HepG2 (cell line): Measurements from ENCODE around the gene CDCP2. TPM values are rescaled to one million over a fixed set of nuclear protein-coding genes. Genes with fewer than 3 reads are reported as not detected.

Experiments
- ARNT ChIP-seq: fragments of 450-650 bp; IDR thresholded peaks from 2 replicates; pipeline ENCODE4 v1.6.1; 2017
- ARNT2 ChIP-seq: sonication (generic); formaldehyde crosslinking; IDR thresholded peaks from 2 replicates; pipeline ENCODE4 v1.8.0; 2022; ENCODE audit warnings: mild to moderate bottlenecking, low read depth, missing genetic modification reagents, moderate library complexity
- ATF5 ChIP-seq: sonication (generic); formaldehyde crosslinking; IDR thresholded peaks from 2 replicates; pipeline ENCODE4 v1.4.0; 2020; ENCODE audit warnings: mild to moderate bottlenecking, low read depth, missing genetic modification reagents
- HHEX ChIP-seq: IDR thresholded peaks from 2 replicates; pipeline ENCODE4 v1.6.1; 2016; ENCODE audit warnings: control low read depth
- HOXA5 ChIP-seq: sonication (generic); formaldehyde crosslinking; IDR thresholded peaks from 2 replicates; pipeline ENCODE4 v1.4.0; 2020; ENCODE audit warnings: missing genetic modification reagents
- MLX ChIP-seq: IDR thresholded peaks from 2 replicates; pipeline ENCODE4 v1.6.1; 2016
- NFRKB ChIP-seq: fragments of 450-650 bp; IDR thresholded peaks from 2 replicates; pipeline ENCODE4 v1.6.1; 2017
- RERE ChIP-seq: IDR thresholded peaks from 2 replicates; pipeline ENCODE4 v1.6.1; 2016; ENCODE audit warnings: low read depth, missing genetic modification reagents, missing compliant biosample characterization
- ZNF24 ChIP-seq: fragments of 450-650 bp; IDR thresholded peaks from 2 replicates; pipeline ENCODE4 v1.6.1; 2017; ENCODE audit warnings: antibody characterized with exemption, mild to moderate bottlenecking
- ZNF34 ChIP-seq: sonication (generic); formaldehyde crosslinking; IDR thresholded peaks from 2 replicates; pipeline ENCODE4 v1.4.0; 2020; ENCODE audit warnings: mild to moderate bottlenecking, missing genetic modification reagents, borderline replicate concordance
- ZNF609 ChIP-seq: sonication (generic); formaldehyde crosslinking; IDR thresholded peaks from 2 replicates; pipeline ENCODE4 v1.4.0; 2020; ENCODE audit warnings: mild to moderate bottlenecking, missing genetic modification reagents, borderline replicate concordance
- polyA plus RNA-seq, 8 experiments: library from polyadenylated mRNA; depleted of rRNA in 3 of 8; stranded (reverse) in 7 of 8; unstranded in 1 of 8; fragments of >200 nt; fragmentation: Illumina TruSeq in 4 of 8; extraction: Trizol in 4 of 8; gene quantifications; 2 replicates each; pipeline versions ENCODE4 v1.2.1 to v1.2.3, GENCODE V29; 2011 to 2016; ENCODE audit warnings: low read depth in 4 of 8, missing spikeins in 1 of 8, mixed read lengths in 1 of 8; ENCODE audit not compliant: insufficient read depth in 1 of 8
- total RNA-seq, 5 experiments: library from RNA; depleted of rRNA; stranded (reverse); fragments of >200 nt; fragmentation: Illumina TruSeq; extraction: Trizol; gene quantifications; 2 replicates each; pipeline ENCODE4 v1.2.3, GENCODE V29; 2016; ENCODE audit warnings: low read depth in 1 of 5

CDCP2 gene
- total and polyA plus RNA-seq, 2 of the 13 experiments (the other 11 are each of a cell fraction or from before 2014, with no cell fraction given), result not detected

- TF ChIP-seq HOXA5 (CRISPR knock-in tag) (no peak), MLX (CRISPR knock-in tag) (no peak), ATF5 (CRISPR knock-in tag) (no peak), ZNF609 (CRISPR knock-in tag) (no peak), ARNT2 (CRISPR knock-in tag) (no peak), HHEX (no peak), ARNT (no peak), RERE (no peak), ZNF24 (no peak), ZNF34 (no peak), NFRKB (no peak)
These were observed 31.2 kb downstream of the CDCP2 start (continued) for GRCh38 chr1:54121482-54122134.
